NCI-H128 (cell line): ENCODE measurements around the gene KIF25.

Experiments used
- DNase-seq: peaks from one replicate; lab custom pipeline; 2025; ENCODE audit not compliant: unreplicated experiment; lab: John Stamatoyannopoulos, UW

KIF25 gene

GRCh38 chr6:168016176-168016620 is 18.7 kb downstream of the KIF25 start:
- DNase-seq, result no peak

- no peak for DNase-seq
These were observed 19.5 kb downstream of the KIF25 start for GRCh38 chr6:168016721-168017525.

GRCh38 chr6:168017629-168018028 is 20.2 kb downstream of the KIF25 start:
- no peak for DNase-seq

DNA sequence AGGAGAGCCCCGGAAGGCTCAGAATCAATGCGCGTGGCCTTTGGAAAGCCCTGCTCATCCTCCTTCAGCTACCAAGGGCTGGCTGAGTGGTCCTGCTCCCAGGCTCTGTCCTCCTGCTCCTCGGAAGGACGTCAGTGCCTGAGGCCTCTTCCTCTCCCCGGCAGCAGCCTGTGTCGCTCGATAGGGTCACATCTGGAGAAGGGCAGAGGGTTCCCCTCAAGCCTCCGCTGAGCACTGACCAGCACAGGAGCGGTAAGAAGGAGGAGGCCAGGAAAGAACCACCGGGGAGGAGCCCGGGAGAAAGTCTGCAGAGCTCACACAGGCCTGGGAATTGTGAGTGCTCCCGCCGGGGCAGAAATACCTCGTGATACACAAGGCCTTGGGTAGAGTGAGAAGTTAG is 21.2 kb downstream of the KIF25 start:
- DNase-seq, result no peak

GRCh38 chr6:168020242-168020641 is 22.8 kb downstream of the KIF25 start:
- no peak for DNase-seq

GRCh38 chr6:168021581-168021980 is 24.1 kb downstream of the KIF25 start:
- no peak for DNase-seq

GRCh38 chr6:168022488-168023321 is 25.2 kb downstream of the KIF25 start:
- no peak for DNase-seq

DNA sequence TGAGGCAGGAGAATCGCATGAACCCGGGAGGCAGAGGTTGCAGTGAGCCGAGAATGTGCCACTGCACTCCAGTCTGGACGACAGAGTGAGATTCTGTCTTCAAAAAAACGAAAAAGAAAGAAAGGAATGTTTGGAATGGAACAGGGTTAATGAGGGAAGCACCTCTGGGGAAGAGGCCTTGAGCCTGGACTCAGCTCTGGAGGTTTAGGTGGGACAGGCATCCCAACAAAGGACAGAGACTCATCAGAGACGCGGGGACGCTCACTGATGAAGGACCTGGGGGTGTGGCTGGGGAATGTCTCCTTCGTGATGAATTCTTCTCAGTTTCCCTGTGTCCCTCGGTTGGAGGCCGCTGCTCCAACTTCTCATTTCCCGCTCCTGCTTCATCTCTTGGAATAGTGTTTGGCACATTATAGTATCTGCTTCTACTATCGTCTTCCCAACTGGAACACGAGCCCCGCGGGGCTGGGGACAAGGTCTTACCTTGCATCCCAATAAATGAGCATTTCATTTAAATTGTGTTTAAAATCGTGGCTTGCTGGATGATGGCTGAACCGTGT is 27.6 kb downstream of the KIF25 start:
- DNase-seq, result no peak

- DNase-seq, result no peak
These were observed 28.6 kb downstream of the KIF25 start for GRCh38 chr6:168025831-168026710.

DNA sequence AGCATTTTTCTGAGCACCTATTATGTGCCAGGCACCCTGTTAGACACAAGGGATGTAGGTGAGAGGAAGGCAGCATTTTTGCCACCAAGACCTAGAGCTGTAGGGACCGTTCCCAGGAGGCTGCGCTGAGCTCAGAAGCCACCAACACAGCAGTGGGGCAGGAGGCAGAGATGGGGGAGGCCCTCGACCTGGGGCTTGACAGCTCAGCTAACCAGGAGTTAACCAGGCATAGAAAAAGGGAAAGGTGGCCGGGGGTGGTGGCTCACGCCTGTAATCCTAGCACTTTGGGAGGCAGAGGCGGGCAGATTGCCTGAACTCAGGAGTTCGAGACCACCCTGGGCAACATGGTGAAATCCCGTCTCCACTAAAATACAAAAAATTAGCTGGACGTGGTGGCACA is 29.5 kb downstream of the KIF25 start:
- no peak for DNase-seq

DNA sequence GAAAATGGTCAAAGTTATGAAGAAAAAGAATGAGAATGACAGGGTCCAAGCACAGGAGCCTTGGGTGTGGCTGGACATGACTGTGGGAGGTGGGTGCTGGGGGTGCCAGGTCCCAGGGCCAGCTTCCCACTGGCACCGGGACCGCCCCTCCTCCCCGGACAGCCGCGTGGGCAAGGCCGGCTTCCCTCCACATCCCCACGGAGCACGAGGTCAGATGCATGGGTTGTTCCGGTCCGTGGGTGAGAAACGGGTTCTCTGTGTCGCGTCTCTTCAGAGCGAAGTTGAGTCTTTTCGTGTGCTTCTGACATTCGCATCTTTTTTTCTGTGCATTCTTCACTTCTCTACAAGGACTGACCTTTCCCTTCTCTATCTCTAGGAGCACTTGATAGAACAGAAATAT is 30.1 kb downstream of the KIF25 start:
- DNase-seq, result no peak

DNA sequence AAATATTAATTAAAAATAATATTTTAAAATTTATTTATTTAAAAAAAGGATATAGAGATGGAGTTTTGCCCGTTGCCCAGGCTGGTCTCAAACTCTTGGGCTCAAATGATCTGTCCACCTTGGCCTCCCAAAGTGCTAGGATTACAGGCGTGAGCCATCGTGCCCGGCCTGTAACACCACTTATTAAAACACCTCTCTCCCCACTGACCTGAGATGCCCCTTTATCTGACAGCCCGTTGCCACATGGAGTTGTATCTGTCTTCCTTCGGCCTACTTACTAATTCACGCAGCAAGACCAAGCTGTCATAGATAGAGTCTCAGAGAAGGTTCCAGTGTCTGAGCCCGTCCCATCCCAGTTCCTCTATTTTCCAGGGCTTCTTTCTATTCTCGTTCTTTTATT is 30.7 kb downstream of the KIF25 start:
- DNase-seq, result no peak

DNA sequence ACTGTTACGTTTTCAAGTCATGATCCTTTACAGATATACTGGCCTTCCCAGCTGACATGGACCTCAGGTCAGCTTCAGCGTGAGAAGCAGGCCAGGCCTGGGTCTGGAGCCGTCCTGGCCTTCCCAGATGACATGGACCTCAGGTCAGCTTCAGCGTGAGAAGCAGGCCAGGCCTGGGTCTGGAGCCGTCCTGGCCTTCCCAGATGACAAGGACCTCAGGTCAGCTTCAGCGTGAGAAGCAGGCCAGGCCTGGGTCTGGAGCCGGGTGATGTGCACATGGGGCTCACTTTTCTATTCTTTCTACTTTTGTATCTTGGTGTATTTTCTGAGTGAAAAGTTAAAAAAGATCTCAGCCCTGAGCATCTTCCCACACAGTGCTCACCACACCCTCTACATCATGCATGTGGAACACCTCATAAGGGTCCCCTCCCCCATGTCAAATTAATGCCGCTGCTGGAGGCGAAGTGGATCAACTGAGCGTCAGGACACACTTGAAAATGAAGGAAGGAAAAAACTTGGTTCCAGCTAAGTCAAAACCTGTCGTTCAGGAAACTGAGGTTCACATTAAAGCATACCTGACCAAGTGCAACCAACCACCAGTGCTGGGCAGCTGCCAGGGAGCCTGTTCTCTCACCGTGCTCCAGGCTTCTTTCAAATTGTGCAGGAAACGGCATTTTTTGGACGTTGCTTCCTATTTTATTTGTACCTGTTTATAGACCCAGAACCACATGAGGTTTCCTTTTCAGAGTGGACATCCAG is 32.2 kb downstream of the KIF25 start:
- DNase-seq, result no peak

DNA sequence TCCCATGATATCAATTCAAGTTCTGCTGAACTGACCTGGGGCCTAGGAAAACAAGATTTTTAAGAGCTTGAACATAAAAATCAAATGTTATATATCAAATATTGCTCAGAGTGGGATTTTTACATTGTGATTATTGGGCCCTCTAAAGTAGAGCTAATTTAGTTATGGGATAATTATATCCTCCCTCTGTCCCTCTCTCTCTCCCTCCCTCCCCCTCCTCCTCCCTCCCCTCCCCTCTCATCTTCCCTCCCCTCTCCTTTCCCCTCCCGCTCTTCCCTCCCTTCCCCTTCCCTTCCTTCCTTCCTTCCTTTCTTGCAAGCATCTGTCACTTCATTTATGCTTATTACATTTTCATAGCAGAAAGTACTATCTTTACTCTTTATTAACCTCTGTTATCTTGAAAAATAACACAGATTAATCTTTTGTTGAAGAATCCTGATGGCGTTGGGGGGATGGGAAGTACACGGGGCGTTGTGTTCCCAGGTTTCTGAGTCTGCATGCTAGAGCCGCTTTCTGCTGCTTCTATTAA is 32.8 kb downstream of the KIF25 start:
- DNase-seq, result no peak

GRCh38 chr6:168030908-168031307 is 33.4 kb downstream of the KIF25 start:
- DNase-seq, result no peak

- DNase-seq, result no peak
These were observed 34.0 kb downstream of the KIF25 start for GRCh38 chr6:168031411-168031971.

GRCh38 chr6:168032005-168032760 is 34.7 kb downstream of the KIF25 start:
- no peak for DNase-seq

DNA sequence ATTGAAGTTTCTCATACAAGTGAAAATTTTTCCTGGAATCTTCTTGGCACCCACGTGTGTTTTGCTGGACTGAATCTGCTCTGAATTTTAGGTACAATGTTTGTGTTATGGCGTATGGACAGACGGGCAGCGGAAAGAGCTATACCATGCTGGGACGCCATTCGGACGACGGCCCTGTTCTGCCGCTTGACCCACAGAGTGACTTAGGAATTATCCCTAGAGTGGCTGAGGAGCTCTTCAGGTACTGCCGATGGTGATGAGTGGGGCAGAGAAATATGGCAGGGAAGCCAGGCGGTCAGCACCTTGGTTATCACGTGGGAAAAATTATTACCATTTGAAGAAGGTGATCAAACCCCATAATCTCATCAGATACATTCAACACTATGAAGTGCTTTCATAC is 36.3 kb downstream of the KIF25 start:
- DNase-seq, result no peak

- no peak for DNase-seq
These were observed 37.1 kb downstream of the KIF25 start for GRCh38 chr6:168034537-168034936.
